GF-D8 (cell line): ENCODE data around the gene SORT1.
"Not testable (repeated sequence)": the region's sequence is repeated elsewhere in the genome, so short reads cannot be mapped to it uniquely, and the experiment has no call there.

ENCODE experiments used
- DNase-seq: peaks from one replicate; lab custom pipeline; 2025; lab: John Stamatoyannopoulos, UW

The SORT1 gene

GRCh38 chr1:109338608-109339007 is 59.1 kb downstream of the SORT1 start:
- no peak for DNase-seq

GRCh38 chr1:109338091-109338490 is 59.6 kb downstream of the SORT1 start:
- DNase-seq, result no peak

DNA sequence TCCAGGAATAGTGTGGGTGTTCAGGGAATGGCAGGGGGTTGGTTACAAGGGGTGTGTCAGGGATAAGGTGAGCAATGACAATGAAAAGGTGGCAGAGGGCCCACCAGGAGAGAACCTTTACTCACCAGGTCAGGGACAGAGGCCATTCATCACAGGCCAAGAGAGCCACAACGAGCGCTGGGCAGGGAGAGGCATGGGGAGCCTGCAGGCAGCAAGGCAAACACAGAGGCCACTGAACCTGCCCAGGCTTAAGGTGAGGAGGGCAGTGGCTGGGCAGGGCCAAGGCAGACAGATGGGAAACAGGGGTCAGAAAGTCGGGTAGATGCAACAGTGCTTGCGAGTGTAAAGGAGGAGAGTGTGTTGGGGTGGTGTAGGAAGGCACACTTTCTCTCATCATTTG is 62.6 kb downstream of the SORT1 start:
- DNase-seq, result no peak

DNA sequence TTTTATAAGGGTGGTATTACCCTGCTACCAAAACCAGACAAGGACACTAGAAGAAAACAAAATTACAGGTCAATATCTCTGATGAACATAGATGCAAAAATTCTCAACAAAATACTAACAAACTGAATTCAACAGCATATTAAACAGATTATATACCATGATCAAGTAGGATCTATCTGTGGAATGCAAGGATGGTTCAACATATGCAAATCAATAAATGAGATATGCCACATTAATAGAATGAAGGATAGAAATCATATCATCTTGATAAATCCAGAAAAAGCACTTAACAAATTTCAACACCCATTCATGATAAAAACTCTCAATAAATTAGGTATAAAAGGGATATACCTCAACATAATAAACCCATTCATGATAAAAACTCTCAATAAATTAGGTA is 66.6 kb downstream of the SORT1 start:
- no peak for DNase-seq

- no peak for DNase-seq
Observed at GRCh38 chr1:109327285-109327684, 70.4 kb downstream of the SORT1 start.

DNA sequence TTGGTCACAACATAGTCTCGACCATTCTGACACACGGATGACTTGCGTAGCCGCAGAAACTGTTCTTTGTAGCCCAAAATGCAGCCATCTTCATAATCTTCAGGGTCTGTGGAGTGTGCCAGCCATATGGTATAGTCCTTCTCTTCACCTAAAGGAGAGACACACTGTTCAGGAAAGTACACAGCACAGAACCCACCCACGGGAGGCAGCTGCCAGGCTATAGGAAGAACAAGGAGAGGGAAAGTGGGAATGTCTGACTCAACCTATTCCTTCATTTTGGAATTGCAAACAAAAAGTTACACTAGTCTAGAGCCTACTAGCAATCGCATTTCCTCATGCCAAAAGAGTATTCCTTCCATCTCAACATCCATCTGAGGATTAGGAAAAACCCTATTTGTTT is 74.7 kb downstream of the SORT1 start:
- no peak for DNase-seq

GRCh38 chr1:109319114-109319513 is 78.6 kb downstream of the SORT1 start:
- DNase-seq, result no peak

DNA sequence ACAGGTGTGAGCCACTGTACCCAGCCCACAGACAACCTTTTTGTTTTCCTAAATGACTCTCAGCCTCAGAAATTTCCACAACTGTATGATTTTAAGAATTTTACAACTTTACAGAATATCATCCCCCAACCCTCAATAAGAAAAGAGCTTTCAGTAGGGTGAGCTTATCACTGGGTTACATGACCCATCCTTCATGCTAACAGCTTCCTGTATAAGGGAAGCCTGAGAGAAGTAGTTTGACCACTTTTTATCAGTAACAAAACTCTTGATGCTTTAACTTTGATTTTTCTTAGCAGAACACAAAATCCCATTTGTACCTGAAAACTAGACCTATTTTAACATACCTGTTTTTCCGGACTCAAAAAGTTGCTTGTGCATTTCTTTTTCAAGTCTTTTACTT is 81.2 kb downstream of the SORT1 start:
- DNase-seq, result no peak

GRCh38 chr1:109315288-109315687 is 82.4 kb downstream of the SORT1 start:
- DNase-seq, result no peak

DNA sequence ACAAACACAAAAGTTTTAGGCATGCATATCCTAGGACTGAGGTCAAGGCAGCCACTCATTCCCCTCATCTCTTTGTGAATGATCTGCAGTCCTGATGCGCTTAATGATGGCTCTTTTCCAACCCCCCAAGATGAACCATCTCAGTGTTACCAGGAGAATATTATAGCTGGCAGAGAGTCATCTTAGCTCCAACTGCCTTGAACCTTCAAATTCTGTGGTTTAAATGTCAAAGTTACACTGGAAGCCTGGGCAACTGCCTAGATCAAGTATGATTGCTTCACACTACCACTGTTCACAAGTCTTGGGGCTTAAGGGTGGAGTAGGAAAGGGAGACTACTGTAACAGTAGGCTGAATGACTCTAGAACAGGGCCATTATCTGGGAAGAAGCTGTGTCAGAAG is 82.9 kb downstream of the SORT1 start:
- DNase-seq, result no peak

- DNase-seq, result no peak
Observed at GRCh38 chr1:109312978-109313775, 84.5 kb downstream of the SORT1 start.

GRCh38 chr1:109312246-109312645 is 85.5 kb downstream of the SORT1 start:
- no peak for DNase-seq

- no peak for DNase-seq
Observed at GRCh38 chr1:109309347-109309746, 88.4 kb downstream of the SORT1 start.

- no peak for DNase-seq
Observed at GRCh38 chr1:109307274-109308021, 90.3 kb downstream of the SORT1 start.

DNA sequence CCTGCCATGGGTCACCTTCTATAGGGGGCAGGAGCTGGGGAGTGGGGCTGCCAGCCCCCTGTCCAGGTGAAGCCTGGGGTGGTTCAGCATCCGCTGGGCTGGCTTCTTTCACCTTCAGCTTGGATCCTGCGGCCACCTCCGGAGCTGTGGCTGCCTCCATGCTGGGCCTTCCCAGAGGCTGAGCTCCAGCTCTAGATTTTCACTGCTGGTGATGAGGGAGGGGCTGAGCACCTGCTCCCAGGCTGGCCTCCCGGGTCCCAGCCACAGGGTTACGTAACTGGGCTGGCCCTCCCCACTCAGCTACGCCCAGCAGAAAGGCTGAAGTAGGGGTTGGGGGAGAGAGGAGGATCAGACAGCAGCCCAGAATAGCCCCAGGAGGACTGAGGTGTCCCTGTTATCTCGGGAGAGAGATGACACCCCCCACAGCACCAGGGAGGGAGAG is 90.9 kb downstream of the SORT1 start, which contains the start of gene MYBPHL:
MYBPHL (minus strand) TSS at position 180 of the 442 bp plus-strand sequence; CDS start at position 160, 20 bp downstream.
- no peak for DNase-seq

DNA sequence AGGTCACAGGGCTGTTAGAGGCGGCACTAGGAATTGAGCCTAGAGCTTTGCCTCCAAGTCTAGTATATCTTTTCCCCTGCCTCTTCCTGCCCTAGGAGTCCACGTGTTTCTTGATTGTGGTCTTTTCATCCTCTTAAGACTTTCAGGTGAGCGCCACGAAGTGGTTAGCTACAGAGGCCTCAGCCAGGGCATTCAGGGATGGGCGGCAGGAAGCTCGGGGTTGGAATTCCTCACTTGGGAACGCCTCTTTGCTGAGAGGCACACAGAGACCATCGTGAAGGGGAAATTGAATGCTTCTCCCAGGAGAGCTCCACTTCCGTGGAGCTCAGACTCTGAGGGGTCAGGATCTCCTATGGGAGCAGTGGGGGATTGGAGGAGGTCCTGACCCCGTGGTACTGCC is 91.7 kb downstream of the SORT1 start:
- DNase-seq, result not testable (repeated sequence)

DNA sequence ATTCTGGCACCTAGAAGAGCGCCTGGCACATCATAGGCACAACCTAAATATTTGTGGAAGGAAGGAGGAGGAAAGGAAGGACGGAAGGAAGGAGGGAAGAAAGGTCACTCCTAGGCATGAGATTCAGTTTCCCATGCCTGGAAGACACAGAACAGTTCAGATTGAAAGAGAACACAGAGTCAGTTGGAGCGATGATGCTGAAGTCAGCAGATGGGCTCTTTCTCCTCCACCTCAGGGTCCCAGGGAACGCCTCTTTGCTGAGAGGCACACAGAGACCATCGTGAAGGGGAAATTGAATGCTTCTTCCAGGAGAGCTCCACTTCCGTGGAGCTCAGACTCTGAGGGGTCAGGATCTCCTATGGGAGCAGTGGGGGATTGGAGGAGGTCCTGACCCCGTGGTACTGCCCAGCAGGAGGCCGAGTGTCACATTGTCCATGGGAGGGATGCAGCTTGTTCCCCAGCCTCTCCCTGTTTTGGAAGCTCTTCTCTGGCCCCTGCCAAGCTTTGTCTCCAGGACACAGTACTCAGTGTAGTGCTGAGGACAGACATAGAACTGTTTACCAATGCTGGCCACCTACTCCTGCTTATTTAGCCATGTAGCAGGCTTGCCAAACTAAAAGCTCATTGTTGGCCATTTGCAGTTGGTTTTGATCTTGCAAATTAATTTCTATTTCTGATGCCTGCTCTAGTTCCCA is 93.3 kb downstream of the SORT1 start:
- no peak for DNase-seq

DNA sequence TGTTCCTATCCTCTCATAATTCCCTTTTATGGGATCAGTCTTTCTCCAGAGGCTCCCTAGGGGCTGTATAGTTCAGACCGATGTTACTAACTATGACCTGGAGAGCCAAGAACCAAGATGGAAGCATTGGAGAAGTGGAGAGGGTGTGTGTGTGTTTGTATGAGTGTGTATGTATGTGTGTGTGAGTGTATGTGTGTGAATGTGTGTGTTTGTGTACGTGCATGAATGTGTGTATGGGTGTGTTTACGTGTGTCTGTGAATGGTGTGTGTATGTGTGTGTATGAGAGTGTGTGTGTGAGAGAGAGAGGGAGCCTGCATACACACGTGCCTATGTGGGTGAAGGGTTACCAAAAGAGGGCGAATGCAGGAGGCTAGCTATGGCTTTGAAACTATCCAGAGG is 95.8 kb downstream of the SORT1 start:
- no peak for DNase-seq

GRCh38 chr1:109300650-109301151 is 97.0 kb downstream of the SORT1 start:
- DNase-seq, result no peak

- no peak for DNase-seq
Observed at GRCh38 chr1:109299558-109300343, 98.0 kb downstream of the SORT1 start.

GRCh38 chr1:109298666-109299557 is 98.8 kb downstream of the SORT1 start:
- no peak for DNase-seq
